GM19035 (cell line): ENCODE measurements around the gene CDH18.

Source experiments
- ATAC-seq: cut with Tn5 transposase; IDR thresholded peaks from one replicate; pipeline ENCODE4 v1.9.1; 2021; ENCODE audit not compliant: unreplicated experiment

The CDH18 gene

GRCh38 chr5:19987612-19988361, at the start of gene CDH18:
CDH18 (minus strand) TSS chr5:19988200; CDS start chr5:19838986, 149,214 bp downstream.
- ATAC-seq = no peak

- ATAC-seq = no peak
These were observed 46.7 kb upstream of the CDH18 start for GRCh38 chr5:20034717-20035116.

- ATAC-seq = no peak
These were observed 45.9 kb upstream of the CDH18 start for GRCh38 chr5:20033881-20034280.

GRCh38 chr5:20032896-20033295, 44.9 kb upstream of the CDH18 start:
- no peak for ATAC-seq

- ATAC-seq = no peak
These were observed 42.1 kb upstream of the CDH18 start for GRCh38 chr5:20030125-20030524.

GRCh38 chr5:20029266-20029665, 41.3 kb upstream of the CDH18 start:
- ATAC-seq = no peak

GRCh38 chr5:20028506-20028905, 40.5 kb upstream of the CDH18 start:
- no peak for ATAC-seq

- no peak for ATAC-seq
These were observed 35.7 kb upstream of the CDH18 start for GRCh38 chr5:20023686-20024180.

- ATAC-seq = no peak
These were observed 32.2 kb upstream of the CDH18 start for GRCh38 chr5:20020247-20020646.

- ATAC-seq = no peak
These were observed 29.0 kb upstream of the CDH18 start for GRCh38 chr5:20017021-20017420.

- ATAC-seq = no peak
These were observed 12.4 kb upstream of the CDH18 start for GRCh38 chr5:20000416-20000815.

GRCh38 chr5:19988457-19988856, 457 bp upstream of the CDH18 start:
- ATAC-seq = no peak

- no peak for ATAC-seq
These were observed 1.2 kb downstream of the CDH18 start for GRCh38 chr5:19986806-19987205.

- no peak for ATAC-seq
These were observed 1.9 kb downstream of the CDH18 start for GRCh38 chr5:19986031-19986619.

GRCh38 chr5:19978476-19978875, 9.5 kb downstream of the CDH18 start:
- no peak for ATAC-seq

GRCh38 chr5:19977099-19977498, 10.9 kb downstream of the CDH18 start:
- ATAC-seq = no peak

- ATAC-seq = no peak
These were observed 12.2 kb downstream of the CDH18 start for GRCh38 chr5:19975795-19976194.

GRCh38 chr5:19960451-19960850, 27.5 kb downstream of the CDH18 start:
- no peak for ATAC-seq

GRCh38 chr5:19959830-19960384, 28.1 kb downstream of the CDH18 start:
- ATAC-seq = no peak

GRCh38 chr5:19950897-19951296, 37.1 kb downstream of the CDH18 start:
- no peak for ATAC-seq

GRCh38 chr5:19940192-19940591, 47.8 kb downstream of the CDH18 start:
- ATAC-seq = no peak

GRCh38 chr5:19930451-19930850, 57.5 kb downstream of the CDH18 start:
- no peak for ATAC-seq
